Activated T-helper 1 cell treated with anti-CD3 and anti-CD28 coated beads, Interleukin-2, amount 50 U/mL, for 16 hours (primary cell): Measurements from ENCODE around the gene SELENOO.

Source experiments
- DNase-seq, 2 donors: peaks; one replicate each; pipeline ENCODE4 v3.0.0-alpha.2; 2020; ENCODE audit warnings: low read depth in 1 of 2, low spot score in 1 of 2

SELENOO gene

DNA sequence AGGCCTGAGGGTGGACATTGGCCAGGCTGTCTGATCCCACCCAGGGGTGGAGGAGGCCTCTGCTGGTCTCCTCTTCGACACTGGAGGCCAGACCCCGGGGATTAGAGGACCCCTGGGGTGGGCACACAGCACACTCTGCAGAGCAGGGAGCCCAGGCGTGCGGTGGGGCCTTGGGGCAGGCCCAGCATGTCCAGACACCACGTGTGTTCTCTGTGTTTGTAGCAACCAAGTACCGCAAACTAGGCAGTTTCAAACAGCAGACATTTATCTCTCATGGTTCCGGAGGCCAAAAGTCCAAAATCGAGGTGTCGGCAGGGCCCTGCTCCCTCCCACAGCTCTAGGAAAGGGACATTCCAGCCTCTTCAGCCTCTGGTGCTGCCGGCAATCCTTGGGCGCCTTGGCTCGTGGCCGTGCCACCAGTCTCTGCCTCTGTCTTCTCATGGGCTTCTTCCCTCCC lies 28.8 kb upstream of the SELENOO start:
- DNase-seq, result no peak

- DNase-seq, result no peak
Measured at GRCh38 chr22:50173311-50173982, 27.4 kb upstream of the SELENOO start.

- DNase-seq, result no peak
Measured at GRCh38 chr22:50173983-50174355, 26.8 kb upstream of the SELENOO start.

GRCh38 chr22:50174382-50175190 lies 26.2 kb upstream of the SELENOO start:
- no peak for DNase-seq

- DNase-seq, result no peak
Measured at GRCh38 chr22:50175191-50175461, 25.7 kb upstream of the SELENOO start.

- no peak for DNase-seq
Measured at GRCh38 chr22:50175921-50176849, 24.6 kb upstream of the SELENOO start.

DNA sequence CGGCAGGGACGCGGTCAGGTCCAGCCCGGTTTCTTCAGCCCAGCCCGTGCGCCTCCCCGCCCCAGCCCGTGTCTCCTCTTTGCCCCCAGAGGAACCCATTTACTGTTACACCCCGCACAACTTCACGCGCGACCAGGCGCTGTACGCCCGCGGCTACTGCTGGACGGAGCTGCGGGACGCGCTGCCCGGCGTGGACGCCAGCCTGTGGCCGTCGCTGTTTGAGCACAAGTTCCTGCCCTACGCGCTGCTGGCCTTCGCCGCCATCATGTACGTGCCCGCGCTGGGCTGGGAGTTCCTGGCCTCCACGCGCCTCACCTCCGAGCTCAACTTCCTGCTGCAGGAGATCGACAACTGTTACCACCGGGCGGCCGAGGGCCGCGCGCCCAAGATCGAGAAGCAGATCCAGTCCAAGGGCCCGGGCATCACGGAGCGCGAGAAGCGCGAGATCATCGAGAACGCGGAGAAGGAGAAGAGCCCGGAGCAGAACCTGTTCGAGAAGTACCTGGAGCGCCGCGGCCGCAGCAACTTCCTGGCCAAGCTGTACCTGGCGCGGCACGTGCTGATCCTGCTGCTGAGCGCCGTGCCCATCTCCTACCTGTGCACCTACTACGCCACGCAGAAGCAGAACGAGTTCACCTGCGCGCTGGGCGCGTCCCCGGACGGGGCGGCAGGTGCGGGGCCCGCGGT lies 23.8 kb upstream of the SELENOO start:
- no peak for DNase-seq

- no peak for DNase-seq
Measured at GRCh38 chr22:50177537-50178470, 23.0 kb upstream of the SELENOO start.

GRCh38 chr22:50178471-50178864 lies 22.3 kb upstream of the SELENOO start:
- no peak for DNase-seq

- no peak for DNase-seq
Measured at GRCh38 chr22:50178871-50179869, 21.6 kb upstream of the SELENOO start.

GRCh38 chr22:50179937-50180726 lies 20.7 kb upstream of the SELENOO start:
- DNase-seq, result no peak

- DNase-seq, result no peak
Measured at GRCh38 chr22:50180727-50181521, 19.9 kb upstream of the SELENOO start.

DNA sequence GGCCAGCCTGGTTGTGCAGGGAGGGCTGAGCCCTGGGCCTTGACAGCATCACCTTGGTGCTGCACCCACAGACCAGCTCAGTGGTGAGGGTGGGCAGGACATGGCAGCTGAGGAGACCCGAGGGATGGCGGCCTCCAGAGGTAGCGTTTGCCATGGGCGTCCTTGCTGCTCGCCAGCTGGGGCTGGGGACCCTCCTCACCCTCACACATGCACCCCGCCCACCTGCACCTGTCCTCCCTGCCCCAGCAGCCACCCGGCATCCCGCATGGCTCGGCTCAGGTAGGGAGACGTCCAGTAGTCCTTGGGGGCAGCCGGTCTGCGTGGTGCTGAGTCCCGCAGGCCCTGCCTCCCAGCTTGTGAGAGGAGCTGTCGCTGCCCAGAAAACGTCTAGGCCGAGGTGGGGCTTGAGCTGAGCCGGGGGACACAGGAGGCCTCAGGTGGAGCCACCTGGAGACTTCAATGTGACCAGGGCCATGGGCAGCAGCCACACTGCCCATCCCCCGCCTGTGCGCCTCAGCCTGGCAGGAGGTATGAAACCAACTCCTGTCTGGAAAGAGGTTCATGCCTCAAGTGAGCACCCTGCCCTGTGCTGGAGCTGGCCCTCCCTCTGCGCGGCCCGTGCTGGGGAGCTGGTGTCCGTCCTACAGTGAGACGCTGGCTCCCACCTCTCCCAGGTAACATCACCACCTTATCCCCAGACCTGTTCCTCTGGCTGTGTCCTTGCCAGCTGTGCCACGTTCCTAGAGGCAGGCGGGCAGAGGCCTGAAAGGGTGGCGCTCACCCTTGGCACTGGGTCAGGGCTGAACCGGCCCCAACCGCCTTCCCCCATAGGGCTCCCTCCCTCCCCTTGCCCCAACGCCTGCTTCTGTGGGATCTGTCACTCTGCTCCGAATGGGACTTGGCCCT lies 18.4 kb upstream of the SELENOO start:
- no peak for DNase-seq

GRCh38 chr22:50183141-50183971 lies 17.5 kb upstream of the SELENOO start:
- no peak for DNase-seq
